ENCODE results near the gene RNF157.

GRCh38 chr17:76179496-76180467, 60.5 kb downstream of the RNF157 start:
- TF ChIP-seq CTCF (IDR thresholded peaks at IDR 0.05 in 4 of 5, conservative IDR thresholded peaks at IDR 0.05 in 1 of 5) = no peak
- TF ChIP-seq POLR2A (IDR thresholded peaks at IDR 0.05) = no peak

Measured in gastrocnemius medialis (tissue), 4 donors.